Smooth muscle cell (in vitro differentiated cells): ENCODE measurements around the gene CABP7. TPM values are rescaled to one million over a fixed set of nuclear protein-coding genes. Genes with fewer than 3 reads are reported as not detected.

Experiments used
- DNase-seq: peaks from one replicate; lab custom pipeline; 2025; ENCODE audit not compliant: unreplicated experiment; lab: John Stamatoyannopoulos, UW
- H2AFZ ChIP-seq: fragments of 200-600 bp; sonication (generic); 2 replicates; pipeline ENCODE4 v1.6.0; 2016; ENCODE audit warnings: antibody characterized with exemption, low read depth, mild to moderate bottlenecking
- H3F3A ChIP-seq: fragments of 200-600 bp; sonication (generic); 2 replicates; pipeline ENCODE4 v1.6.0; 2017; ENCODE audit warnings: antibody characterized with exemption, low read depth
- H3K27ac ChIP-seq: fragments of 200-600 bp; sonication (generic); 2 replicates; pipeline ENCODE4 v1.5.1; 2016; ENCODE audit warnings: low read depth, mild to moderate bottlenecking
- H3K27me3 ChIP-seq: fragments of 200-600 bp; sonication (generic); 2 replicates; pipeline ENCODE4 v1.6.1; 2016; ENCODE audit warnings: low read depth, mild to moderate bottlenecking
- H3K36me3 ChIP-seq: fragments of 200-600 bp; sonication (generic); 2 replicates; pipeline ENCODE4 v1.5.1; 2016; ENCODE audit warnings: low read depth
- H3K4me1 ChIP-seq: fragments of 200-600 bp; sonication (generic); 2 replicates; pipeline ENCODE4 v1.5.1; 2016; ENCODE audit warnings: low read depth
- H3K4me2 ChIP-seq: fragments of 200-600 bp; sonication (generic); 2 replicates; pipeline ENCODE4 v1.6.0; 2016; ENCODE audit warnings: mild to moderate bottlenecking
- H3K4me3 ChIP-seq: fragments of 200-600 bp; sonication (generic); 2 replicates; pipeline ENCODE4 v1.5.1; 2016; ENCODE audit warnings: mild to moderate bottlenecking
- H3K79me2 ChIP-seq: fragments of 200-600 bp; sonication (generic); 2 replicates; pipeline ENCODE4 v1.6.0; 2016; ENCODE audit warnings: low read depth, mild to moderate bottlenecking
- H3K9ac ChIP-seq: fragments of 200-600 bp; sonication (generic); 2 replicates; pipeline ENCODE4 v1.6.0; 2016; ENCODE audit warnings: low read depth
- H3K9me3 ChIP-seq: fragments of 200-600 bp; sonication (generic); replicated peaks from 2 replicates; pipeline ENCODE4 v1.5.1; 2016; ENCODE audit warnings: low read depth
- H4K20me1 ChIP-seq: fragments of 200-600 bp; sonication (generic); 2 replicates; pipeline ENCODE4 v1.6.0; 2016; ENCODE audit warnings: low read depth
- WGBS: methylation state at CpG from one replicate; pipeline ENCODE4 v1.1.7; 2016; ENCODE audit warnings: low lambda C conversion rate; 5-methylcytosine and 5-hydroxymethylcytosine counted together
- polyA plus RNA-seq: library from polyadenylated mRNA; unstranded; fragments of >200 nt; fragmentation: Nextera tagmentation; extraction: Ambion mirVana; gene quantifications from 2 replicates; pipeline ENCODE4 v1.2.1, GENCODE V29; 2016
- total RNA-seq: library from RNA; depleted of rRNA; stranded (reverse); fragments of >200 nt; gene quantifications from 2 replicates; pipeline ENCODE4 v1.2.3, GENCODE V29; 2014
- TF ChIP-seq, protein P1 (sequence below): fragments of 200-600 bp; sonication (generic); IDR thresholded peaks from 2 replicates; pipeline ENCODE4 v1.5.1; 2017; ENCODE audit warnings: borderline replicate concordance, mild to moderate bottlenecking, antibody characterized with exemption; ENCODE audit not compliant: insufficient read depth, poor library complexity, severe bottlenecking

The CABP7 gene
- total and polyA plus RNA-seq, 2 experiments from 2014 or later, result not detected

DNA sequence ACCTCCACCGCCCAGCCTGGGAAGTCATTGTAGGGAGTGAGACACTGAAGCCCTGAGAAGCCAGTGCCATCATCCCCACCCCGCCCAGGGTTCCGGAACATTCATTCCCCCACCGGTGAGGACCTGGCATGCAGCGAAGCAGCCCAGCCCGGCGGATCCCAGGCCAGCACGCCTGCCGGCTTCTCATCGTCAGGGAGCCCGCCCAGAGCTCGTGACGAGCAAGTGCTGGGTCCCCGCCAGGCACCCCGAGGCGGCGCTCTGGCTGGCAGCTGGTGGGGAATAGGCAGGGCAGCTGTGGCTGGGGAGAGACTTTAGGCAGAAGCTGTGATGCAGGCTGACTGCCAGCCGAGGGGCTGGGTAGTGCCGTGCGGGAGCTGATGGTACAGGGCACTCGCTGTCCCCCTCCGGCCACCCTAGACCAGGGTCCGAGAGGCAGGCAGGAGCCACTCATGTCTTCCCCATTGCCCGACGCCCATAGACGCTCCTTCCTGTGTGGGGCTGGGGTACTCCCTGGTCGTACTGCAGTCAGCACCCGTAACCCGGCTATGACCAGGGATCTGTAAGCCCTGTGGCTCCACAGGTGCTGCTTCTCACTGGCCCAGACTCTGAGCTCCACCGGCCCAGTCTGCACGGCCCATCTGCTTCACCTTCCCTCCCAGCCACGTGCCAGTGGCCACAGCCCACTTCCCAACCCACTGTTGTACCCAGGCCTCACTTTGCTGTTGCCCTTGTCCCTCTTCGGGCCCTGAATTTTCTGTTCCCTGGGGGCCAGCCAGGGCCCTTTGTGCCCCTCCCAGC lies 24.5 kb upstream of the CABP7 start:
- TF ChIP-seq, protein P1, sequence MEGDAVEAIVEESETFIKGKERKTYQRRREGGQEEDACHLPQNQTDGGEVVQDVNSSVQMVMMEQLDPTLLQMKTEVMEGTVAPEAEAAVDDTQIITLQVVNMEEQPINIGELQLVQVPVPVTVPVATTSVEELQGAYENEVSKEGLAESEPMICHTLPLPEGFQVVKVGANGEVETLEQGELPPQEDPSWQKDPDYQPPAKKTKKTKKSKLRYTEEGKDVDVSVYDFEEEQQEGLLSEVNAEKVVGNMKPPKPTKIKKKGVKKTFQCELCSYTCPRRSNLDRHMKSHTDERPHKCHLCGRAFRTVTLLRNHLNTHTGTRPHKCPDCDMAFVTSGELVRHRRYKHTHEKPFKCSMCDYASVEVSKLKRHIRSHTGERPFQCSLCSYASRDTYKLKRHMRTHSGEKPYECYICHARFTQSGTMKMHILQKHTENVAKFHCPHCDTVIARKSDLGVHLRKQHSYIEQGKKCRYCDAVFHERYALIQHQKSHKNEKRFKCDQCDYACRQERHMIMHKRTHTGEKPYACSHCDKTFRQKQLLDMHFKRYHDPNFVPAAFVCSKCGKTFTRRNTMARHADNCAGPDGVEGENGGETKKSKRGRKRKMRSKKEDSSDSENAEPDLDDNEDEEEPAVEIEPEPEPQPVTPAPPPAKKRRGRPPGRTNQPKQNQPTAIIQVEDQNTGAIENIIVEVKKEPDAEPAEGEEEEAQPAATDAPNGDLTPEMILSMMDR, result no peak
- no peaks in the 10 kb centered on the region for H3K9me3 ChIP-seq
- no peak overlapping the region for H3K9ac ChIP-seq
- H3K4me2 ChIP-seq, result no peak overlapping the region
- H3F3A ChIP-seq, result no peaks in the 10 kb centered on the region
- no peaks in the 10 kb centered on the region for H3K36me3 ChIP-seq
- peaks cover 4% of the 10 kb centered on the region for H3K27me3 ChIP-seq
- 98% methylated on average over 33 of the region's 33 CpGs for WGBS
- H3K27ac ChIP-seq, result no peak overlapping the region
- H3K4me1 ChIP-seq, result peaks cover 13% of the 10 kb centered on the region
- H2AFZ ChIP-seq, result no peak overlapping the region
- no peak overlapping the region for H3K4me3 ChIP-seq
- no peaks in the 10 kb centered on the region for H3K79me2 ChIP-seq
- H4K20me1 ChIP-seq, result peaks cover 18% of the 10 kb centered on the region
- DNase-seq, result no peak

DNA sequence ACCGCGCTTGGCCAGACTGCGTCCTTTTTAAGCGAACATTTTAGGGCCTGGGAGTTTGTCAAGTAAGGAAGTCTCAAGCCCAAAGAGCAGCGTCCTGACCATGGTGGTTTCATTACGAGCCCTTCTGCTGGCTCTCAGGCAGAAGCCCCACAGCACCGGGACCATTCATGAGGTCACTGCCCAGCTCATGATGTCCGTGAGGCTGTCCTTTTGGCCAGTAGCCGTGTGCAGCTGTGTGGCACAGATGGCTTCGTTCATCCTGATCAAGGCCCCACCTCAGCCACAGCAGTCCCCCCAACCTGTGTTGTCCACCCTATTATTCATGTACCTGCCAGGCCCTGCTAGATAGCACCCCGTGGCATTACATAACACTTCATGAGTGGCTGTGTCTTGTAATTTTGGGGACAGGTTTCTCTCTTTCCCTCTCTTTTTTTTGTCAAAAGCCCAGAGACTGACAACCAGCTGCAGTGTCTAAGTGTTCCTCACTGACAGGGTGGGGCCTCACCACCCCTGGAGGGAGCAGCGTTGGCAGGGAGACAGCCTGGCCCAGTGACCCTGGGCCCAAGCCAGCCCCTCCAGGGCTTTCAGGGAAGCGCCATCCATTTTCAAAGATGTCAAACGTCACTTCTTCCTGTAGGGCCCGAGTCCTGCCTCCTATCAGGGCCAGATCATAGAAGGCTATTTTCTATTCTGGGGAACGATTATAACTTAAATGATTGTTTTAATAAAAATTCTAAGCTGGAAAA lies 21.8 kb upstream of the CABP7 start:
- H3K4me1 ChIP-seq, result peaks cover 24% of the 10 kb centered on the region
- H3F3A ChIP-seq, result no peaks in the 10 kb centered on the region
- H3K9me3 ChIP-seq, result no peaks in the 10 kb centered on the region
- no peak overlapping the region for H3K4me3 ChIP-seq
- no peak overlapping the region for H3K27ac ChIP-seq
- TF ChIP-seq, protein P1, result no peak
- no peaks in the 10 kb centered on the region for H4K20me1 ChIP-seq
- peaks cover 31% of the 10 kb centered on the region for H3K27me3 ChIP-seq
- no peak overlapping the region for H3K9ac ChIP-seq
- no peaks in the 10 kb centered on the region for H3K79me2 ChIP-seq
- no peak overlapping the region for H3K4me2 ChIP-seq
- no peaks in the 10 kb centered on the region for H3K36me3 ChIP-seq
- no peak for DNase-seq
- WGBS, result 96% methylated on average over 16 of the region's 16 CpGs
- H2AFZ ChIP-seq, result no peak overlapping the region

DNA sequence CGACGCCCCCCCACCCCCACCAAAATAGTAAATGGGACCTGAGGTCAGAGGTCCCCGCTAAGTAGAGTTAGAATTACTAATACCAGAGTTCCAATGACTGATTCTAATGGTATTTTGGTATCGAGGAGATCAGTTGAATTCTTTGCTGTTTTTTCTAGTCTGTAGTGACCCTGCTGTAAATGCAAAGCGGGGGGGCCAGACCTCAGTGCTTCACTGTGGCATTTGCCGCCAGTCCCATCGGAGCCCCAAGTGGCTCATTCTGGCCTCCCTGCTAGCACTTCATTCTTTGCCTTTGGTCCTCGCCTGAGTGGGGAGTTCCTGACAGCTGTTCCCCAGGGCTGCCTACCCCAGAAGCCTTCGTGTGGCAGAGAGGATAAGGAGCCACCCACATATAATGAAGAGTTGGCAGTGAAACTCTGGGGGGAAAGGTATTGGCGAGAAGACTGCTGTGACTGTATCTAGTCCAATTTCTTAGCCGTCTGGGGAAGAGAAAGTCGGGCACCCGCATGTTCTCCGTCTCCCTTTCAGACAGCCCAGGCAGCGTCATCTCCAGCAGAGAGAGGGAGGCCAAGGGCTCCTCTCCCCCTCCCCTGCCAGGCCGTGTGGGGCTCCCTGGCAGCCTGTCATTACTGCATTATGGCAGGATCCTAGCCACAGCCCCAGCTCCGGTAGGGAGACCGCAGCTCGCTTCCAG lies 19.4 kb upstream of the CABP7 start:
- Histone ChIP-seq H3K4me2 (no peak overlapping the region), H3K9me3 (no peaks in the 10 kb centered on the region), H3K27me3 (peaks cover 39% of the 10 kb centered on the region), H3K27ac (no peak overlapping the region), H2AFZ (no peak overlapping the region), H3K79me2 (no peaks in the 10 kb centered on the region), H3K4me3 (no peak overlapping the region), H3K36me3 (no peaks in the 10 kb centered on the region), H3K9ac (no peak overlapping the region), H3K4me1 (peaks cover 36% of the 10 kb centered on the region), H4K20me1 (no peaks in the 10 kb centered on the region), H3F3A (no peaks in the 10 kb centered on the region)
- TF ChIP-seq, protein P1, result no peak
- 69% methylated on average over 19 of the region's 19 CpGs for WGBS
- no peak for DNase-seq
